ENCODE measurements around the gene KCNJ10. TPM values are rescaled to one million over a fixed set of nuclear protein-coding genes. Genes with fewer than 3 reads are reported as not detected.

KCNJ10 gene
- total RNA-seq, 2 experiments from 2014 or later = not detected

- Mint-ChIP-seq H3K9me3 (no peaks in the 10 kb centered on the region), H3K27ac (no peak overlapping the region), H3K36me3 (no peaks in the 10 kb centered on the region), H3K27me3 (peaks cover 25% of the 10 kb centered on the region), H3K4me1 (no peaks in the 10 kb centered on the region), H3K4me3 (no peak overlapping the region)
- no peak for ATAC-seq (ENCODE audit: low read depth)
- no peak for DNase-seq
- POLR2A ChIA-PET = no interaction called here
Observed at GRCh38 chr1:159977364-159978106, 92.4 kb downstream of the KCNJ10 start.

GRCh38 chr1:159974350-159974965, 95.5 kb downstream of the KCNJ10 start:
- no peak for ATAC-seq (ENCODE audit: low read depth)
- peaks cover 25% of the 10 kb centered on the region for H3K27me3 Mint-ChIP-seq
- DNase-seq = no peak
- no peaks in the 10 kb centered on the region for H3K4me1 Mint-ChIP-seq
- no peak overlapping the region for H3K4me3 Mint-ChIP-seq
- no peak overlapping the region for H3K27ac Mint-ChIP-seq
- no peaks in the 10 kb centered on the region for H3K36me3 Mint-ChIP-seq
- POLR2A ChIA-PET = no interaction called here
- H3K9me3 Mint-ChIP-seq = no peaks in the 10 kb centered on the region

GRCh38 chr1:159973350-159973940, 96.5 kb downstream of the KCNJ10 start:
- no peaks in the 10 kb centered on the region for H3K4me1 Mint-ChIP-seq
- H3K9me3 Mint-ChIP-seq = no peaks in the 10 kb centered on the region
- POLR2A ChIA-PET = no interaction called here
- ATAC-seq (ENCODE audit: low read depth) = no peak
- no peak overlapping the region for H3K27ac Mint-ChIP-seq
- no peak for DNase-seq
- no peak overlapping the region for H3K4me3 Mint-ChIP-seq
- H3K27me3 Mint-ChIP-seq = peaks cover 17% of the 10 kb centered on the region
- no peaks in the 10 kb centered on the region for H3K36me3 Mint-ChIP-seq

GRCh38 chr1:159972443-159973205, 97.3 kb downstream of the KCNJ10 start:
- peaks cover 21% of the 10 kb centered on the region for H3K27me3 Mint-ChIP-seq
- DNase-seq = no peak
- H3K4me1 Mint-ChIP-seq = no peaks in the 10 kb centered on the region
- H3K36me3 Mint-ChIP-seq = no peaks in the 10 kb centered on the region
- POLR2A ChIA-PET = no interaction called here
- no peak overlapping the region for H3K27ac Mint-ChIP-seq
- no peak for ATAC-seq (ENCODE audit: low read depth)
- H3K9me3 Mint-ChIP-seq = no peaks in the 10 kb centered on the region
- H3K4me3 Mint-ChIP-seq = no peak overlapping the region

- no peaks in the 10 kb centered on the region for H3K9me3 Mint-ChIP-seq
- no peak overlapping the region for H3K27ac Mint-ChIP-seq
- peaks cover 27% of the 10 kb centered on the region for H3K27me3 Mint-ChIP-seq
- no peaks in the 10 kb centered on the region for H3K4me1 Mint-ChIP-seq
- POLR2A ChIA-PET = no interaction called here
- no peak overlapping the region for H3K4me3 Mint-ChIP-seq
- no peak for DNase-seq
- H3K36me3 Mint-ChIP-seq = no peaks in the 10 kb centered on the region
- ATAC-seq (ENCODE audit: low read depth) = no peak
Observed at GRCh38 chr1:159970932-159971342, 99.0 kb downstream of the KCNJ10 start.

- peaks cover 43% of the 10 kb centered on the region for H3K27me3 Mint-ChIP-seq
- POLR2A ChIA-PET = interaction anchor here (0.8 kb wide), 1 partner anchor 13 kb away, joined by 5 read pairs; no protein-coding TSS in a partner anchor
- no peak for ATAC-seq (ENCODE audit: low read depth)
Observed at GRCh38 chr1:159968901-159969300, 101.1 kb downstream of the KCNJ10 start.

GRCh38 chr1:159965263-159965662, 104.7 kb downstream of the KCNJ10 start:
- no peak for ATAC-seq (ENCODE audit: low read depth)
- Mint-ChIP-seq H3K9me3 (no peaks in the 10 kb centered on the region), H3K36me3 (no peaks in the 10 kb centered on the region), H3K4me1 (no peaks in the 10 kb centered on the region), H3K4me3 (no peak overlapping the region), H3K27ac (no peak overlapping the region), H3K27me3 (peaks cover 42% of the 10 kb centered on the region)
- POLR2A ChIA-PET = no interaction called here
- DNase-seq = no peak

More at GRCh38 chr1:159968901-159969300, 101.1 kb downstream of the KCNJ10 start:
- Mint-ChIP-seq H3K36me3 (no peaks in the 10 kb centered on the region), H3K27ac (no peak overlapping the region), H3K4me3 (no peak overlapping the region), H3K4me1 (no peaks in the 10 kb centered on the region), H3K9me3 (no peaks in the 10 kb centered on the region)
- no peak for DNase-seq

- DNase-seq (no peak), ATAC-seq (ENCODE audit: low read depth) (no peak)
- Mint-ChIP-seq H3K9me3 (no peaks in the 10 kb centered on the region), H3K36me3 (no peaks in the 10 kb centered on the region), H3K27me3 (peaks cover 46% of the 10 kb centered on the region), H3K27ac (no peak overlapping the region), H3K4me3 (no peak overlapping the region), H3K4me1 (no peaks in the 10 kb centered on the region)
- POLR2A ChIA-PET = no interaction called here
Observed at GRCh38 chr1:159964144-159964543, 105.8 kb downstream of the KCNJ10 start.

- no peaks in the 10 kb centered on the region for H3K4me1 Mint-ChIP-seq
- no peak for ATAC-seq (ENCODE audit: low read depth)
- peak overlapping the region; percentile 9 for H3K27ac Mint-ChIP-seq
- H3K9me3 Mint-ChIP-seq = no peaks in the 10 kb centered on the region
- no peaks in the 10 kb centered on the region for H3K36me3 Mint-ChIP-seq
- no peak overlapping the region for H3K4me3 Mint-ChIP-seq
- peaks cover 36% of the 10 kb centered on the region for H3K27me3 Mint-ChIP-seq
- POLR2A ChIA-PET = no interaction called here
- no peak for DNase-seq
Observed at GRCh38 chr1:159962176-159962575, 107.8 kb downstream of the KCNJ10 start.

- no peaks in the 10 kb centered on the region for H3K36me3 Mint-ChIP-seq
- no peaks in the 10 kb centered on the region for H3K9me3 Mint-ChIP-seq
- H3K27ac Mint-ChIP-seq = no peak overlapping the region
- no peak overlapping the region for H3K4me3 Mint-ChIP-seq
- H3K27me3 Mint-ChIP-seq = peaks cover 34% of the 10 kb centered on the region
- DNase-seq (no peak), ATAC-seq (ENCODE audit: low read depth) (no peak)
- H3K4me1 Mint-ChIP-seq = no peaks in the 10 kb centered on the region
- POLR2A ChIA-PET = no interaction called here
Observed at GRCh38 chr1:159961636-159962035, 108.3 kb downstream of the KCNJ10 start.

- no peak for ATAC-seq (ENCODE audit: low read depth)
- H3K36me3 Mint-ChIP-seq = no peaks in the 10 kb centered on the region
- POLR2A ChIA-PET = no interaction called here
- no peak for DNase-seq
- H3K4me1 Mint-ChIP-seq = no peaks in the 10 kb centered on the region
- no peak overlapping the region for H3K4me3 Mint-ChIP-seq
- no peaks in the 10 kb centered on the region for H3K9me3 Mint-ChIP-seq
- H3K27ac Mint-ChIP-seq = no peak overlapping the region
- peaks cover 30% of the 10 kb centered on the region for H3K27me3 Mint-ChIP-seq
Observed at GRCh38 chr1:159960721-159961381, 109.1 kb downstream of the KCNJ10 start.

GRCh38 chr1:159959451-159959850, 110.5 kb downstream of the KCNJ10 start:
- Mint-ChIP-seq H3K4me1 (no peaks in the 10 kb centered on the region), H3K9me3 (no peaks in the 10 kb centered on the region), H3K27ac (no peak overlapping the region), H3K36me3 (no peaks in the 10 kb centered on the region), H3K4me3 (no peak overlapping the region), H3K27me3 (peaks cover 27% of the 10 kb centered on the region)
- no peak for ATAC-seq (ENCODE audit: low read depth)
- POLR2A ChIA-PET = no interaction called here
- DNase-seq = no peak

GRCh38 chr1:159958719-159959380, 111.1 kb downstream of the KCNJ10 start:
- ATAC-seq (ENCODE audit: low read depth) = no peak
- H3K4me3 Mint-ChIP-seq = no peak overlapping the region
- peaks cover 26% of the 10 kb centered on the region for H3K27me3 Mint-ChIP-seq
- no peak for DNase-seq
- H3K4me1 Mint-ChIP-seq = no peaks in the 10 kb centered on the region
- no peaks in the 10 kb centered on the region for H3K36me3 Mint-ChIP-seq
- POLR2A ChIA-PET = no interaction called here
- H3K27ac Mint-ChIP-seq = no peak overlapping the region
- H3K9me3 Mint-ChIP-seq = no peaks in the 10 kb centered on the region

All from activated naive CD8-positive, alpha-beta T cell treated with anti-CD3 and anti-CD28 coated beads, Interleukin-2, amount 10 ng/mL, durations not matched to agents 7 days and 5 days (primary cell).